ENCODE results near the gene E2F6.
"Not testable (repeated sequence)": the region's sequence is repeated elsewhere in the genome, so short reads cannot be mapped to it uniquely, and the experiment has no call there.

E2F6 gene

DNA sequence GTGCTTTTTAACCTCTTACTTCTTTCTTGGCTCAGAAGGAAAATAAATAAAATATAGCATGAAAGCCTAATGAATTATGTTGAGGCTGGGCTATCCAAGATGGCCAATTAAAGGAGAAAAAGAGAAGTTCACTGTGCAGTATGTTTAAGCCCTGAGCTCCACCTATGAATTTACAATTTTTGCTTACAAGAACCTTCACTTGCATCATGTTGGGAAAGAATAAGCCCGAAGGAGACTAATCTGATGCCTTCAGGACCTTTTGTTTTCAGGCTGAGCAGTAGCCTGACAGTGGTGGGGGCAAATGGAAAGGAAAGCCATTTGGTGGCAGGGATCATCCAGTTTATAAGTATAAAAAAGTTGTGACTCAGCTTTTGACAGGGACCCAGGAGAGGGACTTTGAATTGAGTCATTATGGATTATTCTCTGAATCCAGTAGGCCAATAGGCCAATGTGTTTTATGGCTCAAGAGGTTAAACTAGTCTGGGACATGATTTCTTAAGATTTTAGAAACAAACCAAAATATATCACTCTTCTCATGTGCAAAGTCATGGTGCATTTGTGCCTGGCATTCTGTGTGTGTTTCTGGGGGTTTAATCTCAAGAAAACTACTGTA is 56.9 kb downstream of the E2F6 start:
- H3K4me3 ChIP-seq (ENCODE audit: low read depth, low read length): no peak overlapping the region
- TF ChIP-seq, protein P1, sequence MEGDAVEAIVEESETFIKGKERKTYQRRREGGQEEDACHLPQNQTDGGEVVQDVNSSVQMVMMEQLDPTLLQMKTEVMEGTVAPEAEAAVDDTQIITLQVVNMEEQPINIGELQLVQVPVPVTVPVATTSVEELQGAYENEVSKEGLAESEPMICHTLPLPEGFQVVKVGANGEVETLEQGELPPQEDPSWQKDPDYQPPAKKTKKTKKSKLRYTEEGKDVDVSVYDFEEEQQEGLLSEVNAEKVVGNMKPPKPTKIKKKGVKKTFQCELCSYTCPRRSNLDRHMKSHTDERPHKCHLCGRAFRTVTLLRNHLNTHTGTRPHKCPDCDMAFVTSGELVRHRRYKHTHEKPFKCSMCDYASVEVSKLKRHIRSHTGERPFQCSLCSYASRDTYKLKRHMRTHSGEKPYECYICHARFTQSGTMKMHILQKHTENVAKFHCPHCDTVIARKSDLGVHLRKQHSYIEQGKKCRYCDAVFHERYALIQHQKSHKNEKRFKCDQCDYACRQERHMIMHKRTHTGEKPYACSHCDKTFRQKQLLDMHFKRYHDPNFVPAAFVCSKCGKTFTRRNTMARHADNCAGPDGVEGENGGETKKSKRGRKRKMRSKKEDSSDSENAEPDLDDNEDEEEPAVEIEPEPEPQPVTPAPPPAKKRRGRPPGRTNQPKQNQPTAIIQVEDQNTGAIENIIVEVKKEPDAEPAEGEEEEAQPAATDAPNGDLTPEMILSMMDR (IDR thresholded peaks at IDR 0.05; ENCODE audit: low read depth, low read length): no peak

- H3K4me3 ChIP-seq (ENCODE audit: low read depth, low read length): no peak overlapping the region
- TF ChIP-seq, protein P1 (IDR thresholded peaks at IDR 0.05; ENCODE audit: low read depth, low read length): no peak
These were observed 58.5 kb downstream of the E2F6 start for GRCh38 chr2:11407413-11407812.

GRCh38 chr2:11406958-11407381 is 59.0 kb downstream of the E2F6 start:
- H3K4me3 ChIP-seq (ENCODE audit: low read depth, low read length): peak overlapping the region; percentile 14; the same call in 1 of the 2 replicates
- TF ChIP-seq, protein P1 (IDR thresholded peaks at IDR 0.05; ENCODE audit: low read depth, low read length): no peak

GRCh38 chr2:11406267-11406957 is 59.5 kb downstream of the E2F6 start:
- H3K4me3 ChIP-seq (ENCODE audit: low read depth, low read length): peak overlapping the region; percentile 14; the same call in 1 of the 2 replicates
- TF ChIP-seq, protein P1 (IDR thresholded peaks at IDR 0.05; ENCODE audit: low read depth, low read length): no peak

GRCh38 chr2:11405599-11406266 is 60.2 kb downstream of the E2F6 start:
- no peak overlapping the region for H3K4me3 ChIP-seq (ENCODE audit: low read depth, low read length)
- TF ChIP-seq, protein P1 (IDR thresholded peaks at IDR 0.05; ENCODE audit: low read depth, low read length): no peak

- not testable (repeated sequence) for H3K4me3 ChIP-seq (ENCODE audit: low read depth, low read length)
These were observed 60.9 kb downstream of the E2F6 start for GRCh38 chr2:11405074-11405406.

DNA sequence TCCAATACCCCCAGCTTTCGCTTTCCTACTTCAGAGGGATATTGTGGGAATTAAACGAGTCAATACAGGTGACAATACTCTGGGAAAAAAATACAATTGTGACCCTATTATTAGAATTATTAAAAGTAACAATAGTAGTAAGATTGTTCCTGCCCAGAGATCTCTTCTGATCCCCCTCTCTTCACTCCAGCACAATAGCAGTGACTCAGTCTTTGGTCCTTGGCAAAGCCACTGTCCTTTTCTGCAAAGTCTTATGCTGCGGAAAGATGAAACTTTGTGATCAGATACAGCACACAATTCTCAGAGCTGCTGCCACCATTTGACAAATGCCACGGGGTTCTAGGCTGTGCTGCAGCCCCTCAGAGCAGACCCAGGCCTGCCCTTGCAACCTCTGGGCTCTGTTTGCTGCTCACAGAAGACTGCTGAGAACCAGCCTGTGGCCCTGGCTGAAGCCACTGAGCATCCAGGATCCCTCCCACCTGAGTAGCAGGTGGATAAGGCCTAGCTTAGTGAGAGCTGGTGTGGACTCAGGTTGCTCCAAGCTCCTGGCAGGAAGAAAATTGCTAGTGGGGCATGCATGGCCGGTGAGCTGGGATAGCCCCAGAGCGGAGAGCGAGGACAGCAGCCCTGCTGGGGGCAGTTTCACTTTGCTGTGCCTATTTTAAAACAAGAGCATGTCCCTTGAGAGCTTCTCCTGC is 61.4 kb downstream of the E2F6 start:
- no peak overlapping the region for H3K4me3 ChIP-seq (ENCODE audit: low read depth, low read length)
- TF ChIP-seq, protein P1 (IDR thresholded peaks at IDR 0.05; ENCODE audit: low read depth, low read length): no peak
